MG63 (cell line): ENCODE measurements around the gene BCR. TPM values are rescaled to one million over a fixed set of nuclear protein-coding genes. Genes with fewer than 3 reads are reported as not detected.

ENCODE experiments used
- DNase-seq: peaks from one replicate; pipeline ENCODE4 v3.0.0-alpha.2; 2020
- H3K27me3 ChIP-seq: fragments of 250-450 bp; sonication (Bioruptor Pico); 2 replicates; pipeline ENCODE4 v1.5.1; 2020; ENCODE audit warnings: mild to moderate bottlenecking, moderate library complexity
- H3K36me3 ChIP-seq: fragments of 250-450 bp; sonication (Bioruptor Pico); 2 replicates; pipeline ENCODE4 v1.5.1; 2020; ENCODE audit warnings: mild to moderate bottlenecking, moderate library complexity
- H3K4me3 ChIP-seq: fragments of 250-450 bp; sonication (Bioruptor Pico); 2 replicates; pipeline ENCODE4 v1.5.1; 2020; ENCODE audit warnings: mild to moderate bottlenecking, moderate library complexity
- H3K9me3 ChIP-seq: fragments of 250-450 bp; sonication (Bioruptor Pico); 2 replicates; pipeline ENCODE4 v1.5.1; 2020; ENCODE audit warnings: mild to moderate bottlenecking, moderate library complexity
- total RNA-seq: library from RNA; depleted of rRNA; stranded (reverse); fragments of >200 nt; shearing (Covaris generic); gene quantifications from 2 replicates; pipeline ENCODE4 v1.2.3, GENCODE V29; 2014; ENCODE audit warnings: low replicate concordance

BCR gene
- total RNA-seq, 1 experiment from 2014 or later = 17.3 TPM

DNA sequence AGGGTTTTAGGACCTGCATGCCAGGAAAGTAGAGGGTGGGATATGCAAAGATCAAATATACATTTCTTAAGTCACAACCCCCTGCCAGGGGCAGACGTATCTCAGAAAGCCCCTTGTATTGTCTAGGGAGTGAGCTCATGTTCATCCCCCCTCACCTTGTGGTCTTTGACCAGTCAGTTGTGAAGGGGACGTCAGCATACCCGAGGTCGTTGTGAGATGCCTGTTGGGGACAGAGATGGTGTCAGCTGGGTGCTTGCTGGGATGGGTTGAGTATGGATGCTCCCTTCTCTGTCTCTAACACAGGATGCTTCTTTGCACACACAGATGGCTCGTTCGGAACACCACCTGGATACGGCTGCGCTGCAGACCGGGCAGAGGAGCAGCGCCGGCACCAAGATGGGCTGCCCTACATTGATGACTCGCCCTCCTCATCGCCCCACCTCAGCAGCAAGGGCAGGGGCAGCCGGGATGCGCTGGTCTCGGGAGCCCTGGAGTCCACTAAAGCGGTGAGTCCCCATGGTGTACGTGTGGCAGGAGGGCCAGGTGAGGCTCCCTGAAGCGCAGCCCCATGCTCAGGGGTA, 73.3 kb downstream of the BCR start:
- DNase-seq = no peak
- no peaks in the 10 kb centered on the region for H3K27me3 ChIP-seq
- no peaks in the 10 kb centered on the region; the same call in 1 of the 2 replicates for H3K36me3 ChIP-seq
- H3K4me3 ChIP-seq = no peak overlapping the region
- no peaks in the 10 kb centered on the region for H3K9me3 ChIP-seq

DNA sequence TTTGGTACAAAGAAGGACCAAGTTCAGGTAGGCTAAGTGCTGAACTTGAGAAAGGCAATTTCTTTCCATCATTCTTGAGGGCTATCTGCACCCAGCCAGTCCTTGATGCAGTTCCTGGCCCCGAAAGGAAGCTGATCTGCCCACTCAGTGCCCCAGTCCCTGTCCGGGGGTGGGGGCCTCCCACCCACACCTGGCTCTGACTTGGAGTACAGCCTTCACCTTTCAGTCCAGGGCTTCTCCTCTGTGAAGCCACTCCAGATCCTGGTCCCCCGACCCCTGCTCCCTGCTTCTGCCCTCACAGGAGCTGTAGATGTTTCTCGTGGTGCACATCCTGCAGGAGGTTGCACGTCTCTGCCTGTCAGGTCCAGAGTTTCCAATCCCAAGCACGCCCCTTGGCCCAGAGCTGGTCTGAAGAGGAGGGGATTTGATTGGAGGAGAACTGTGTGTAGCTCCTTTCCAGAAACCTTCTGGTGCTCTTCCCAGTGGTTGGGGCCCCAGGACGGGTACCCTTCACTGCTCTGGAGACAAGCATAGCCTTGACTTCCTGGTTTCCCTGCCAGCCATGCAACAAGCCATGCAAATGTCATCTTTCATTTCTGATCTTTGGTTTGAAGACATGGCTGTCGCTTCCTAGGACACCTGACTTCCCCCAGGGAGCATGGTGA, 75.3 kb downstream of the BCR start:
- no peak for DNase-seq
- H3K4me3 ChIP-seq = no peak overlapping the region
- H3K27me3 ChIP-seq = no peaks in the 10 kb centered on the region
- no peaks in the 10 kb centered on the region for H3K9me3 ChIP-seq
- no peaks in the 10 kb centered on the region; the same call in 1 of the 2 replicates for H3K36me3 ChIP-seq

DNA sequence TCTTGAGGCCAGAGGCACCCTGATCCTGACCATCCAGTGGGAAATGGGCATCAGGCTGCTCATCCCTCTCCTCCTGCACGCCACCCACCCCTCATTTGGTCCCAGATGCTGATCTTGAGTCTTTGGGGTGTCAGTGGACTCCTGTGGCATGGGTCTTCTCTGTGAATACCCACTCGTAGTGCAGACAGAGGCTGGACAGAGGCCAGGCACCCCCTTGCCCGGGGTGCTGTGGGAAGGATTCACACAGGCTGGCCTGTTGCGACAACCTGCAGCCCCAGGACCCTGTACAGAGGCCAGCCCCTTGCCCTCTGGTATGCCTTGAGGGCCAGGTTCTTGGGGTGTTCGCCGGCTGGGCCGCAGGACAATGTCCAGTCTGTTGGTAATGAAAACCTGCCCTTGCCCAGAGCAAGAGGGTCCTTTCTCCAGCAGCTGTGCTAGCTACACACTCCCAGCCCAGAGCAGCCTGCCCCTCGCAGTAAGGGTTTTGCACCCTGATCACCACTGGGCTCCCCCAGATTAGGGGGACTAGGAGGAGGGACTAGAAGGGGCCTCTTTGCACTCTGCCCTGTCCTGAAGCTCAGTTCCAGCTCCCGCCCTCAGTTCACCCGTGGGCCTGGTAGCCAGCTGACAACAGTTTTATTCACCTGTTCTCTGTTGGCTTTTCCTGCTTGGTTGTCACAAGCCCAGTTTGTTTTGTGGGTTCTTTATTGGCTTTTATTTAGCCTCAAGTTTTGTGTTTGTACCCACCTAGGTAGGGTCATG, 76.0 kb downstream of the BCR start:
- no peaks in the 10 kb centered on the region; the same call in 1 of the 2 replicates for H3K36me3 ChIP-seq
- no peaks in the 10 kb centered on the region for H3K27me3 ChIP-seq
- no peak for DNase-seq
- H3K4me3 ChIP-seq = no peak overlapping the region
- H3K9me3 ChIP-seq = no peaks in the 10 kb centered on the region

DNA sequence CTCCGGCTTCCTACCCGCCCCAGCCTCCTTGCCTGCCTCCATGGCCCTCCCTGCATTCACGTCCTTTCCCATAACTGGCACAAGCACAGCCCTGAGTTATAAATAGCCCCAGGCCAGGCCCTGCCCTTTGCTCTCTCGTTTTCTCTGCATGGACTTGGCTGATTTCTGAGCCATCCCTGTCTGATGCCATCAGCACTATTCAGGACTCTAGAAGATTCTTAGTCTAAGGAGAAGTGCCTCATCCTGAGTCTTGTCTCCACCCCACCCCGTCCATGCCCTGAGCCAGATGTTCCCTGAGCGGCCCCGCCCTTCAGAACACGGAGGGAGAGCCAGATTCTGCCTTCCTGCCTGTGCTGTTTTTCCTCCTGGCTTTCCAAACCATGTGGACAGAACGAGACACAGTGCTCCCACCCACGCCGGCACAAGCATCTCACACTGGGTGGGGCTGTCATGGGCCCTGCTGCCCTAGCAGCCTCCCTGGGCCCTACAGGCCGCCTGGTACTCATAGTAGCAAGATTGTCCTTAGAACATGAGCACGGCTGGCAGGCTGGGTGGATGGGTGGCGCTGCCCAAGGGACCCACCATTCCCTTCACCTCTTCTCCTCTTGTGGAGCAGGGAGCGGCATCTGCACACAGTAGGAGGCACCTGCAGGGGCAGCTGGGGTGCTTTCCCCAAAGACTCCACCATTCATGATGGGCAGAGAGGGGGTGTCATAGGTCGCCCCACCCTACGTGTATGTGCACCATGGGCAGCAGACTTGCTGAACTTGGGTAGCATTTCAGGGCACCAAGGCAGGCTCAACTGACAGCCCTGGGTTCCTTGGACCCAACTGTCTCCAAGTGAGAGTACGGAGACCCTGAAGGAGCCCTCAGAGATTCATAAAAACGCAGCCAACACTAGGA, 76.9 kb downstream of the BCR start:
- Histone ChIP-seq H3K4me3 (no peak overlapping the region), H3K36me3 (no peaks in the 10 kb centered on the region; the same call in 1 of the 2 replicates), H3K9me3 (no peaks in the 10 kb centered on the region), H3K27me3 (no peaks in the 10 kb centered on the region)
- DNase-seq = peak; percentile 35

DNA sequence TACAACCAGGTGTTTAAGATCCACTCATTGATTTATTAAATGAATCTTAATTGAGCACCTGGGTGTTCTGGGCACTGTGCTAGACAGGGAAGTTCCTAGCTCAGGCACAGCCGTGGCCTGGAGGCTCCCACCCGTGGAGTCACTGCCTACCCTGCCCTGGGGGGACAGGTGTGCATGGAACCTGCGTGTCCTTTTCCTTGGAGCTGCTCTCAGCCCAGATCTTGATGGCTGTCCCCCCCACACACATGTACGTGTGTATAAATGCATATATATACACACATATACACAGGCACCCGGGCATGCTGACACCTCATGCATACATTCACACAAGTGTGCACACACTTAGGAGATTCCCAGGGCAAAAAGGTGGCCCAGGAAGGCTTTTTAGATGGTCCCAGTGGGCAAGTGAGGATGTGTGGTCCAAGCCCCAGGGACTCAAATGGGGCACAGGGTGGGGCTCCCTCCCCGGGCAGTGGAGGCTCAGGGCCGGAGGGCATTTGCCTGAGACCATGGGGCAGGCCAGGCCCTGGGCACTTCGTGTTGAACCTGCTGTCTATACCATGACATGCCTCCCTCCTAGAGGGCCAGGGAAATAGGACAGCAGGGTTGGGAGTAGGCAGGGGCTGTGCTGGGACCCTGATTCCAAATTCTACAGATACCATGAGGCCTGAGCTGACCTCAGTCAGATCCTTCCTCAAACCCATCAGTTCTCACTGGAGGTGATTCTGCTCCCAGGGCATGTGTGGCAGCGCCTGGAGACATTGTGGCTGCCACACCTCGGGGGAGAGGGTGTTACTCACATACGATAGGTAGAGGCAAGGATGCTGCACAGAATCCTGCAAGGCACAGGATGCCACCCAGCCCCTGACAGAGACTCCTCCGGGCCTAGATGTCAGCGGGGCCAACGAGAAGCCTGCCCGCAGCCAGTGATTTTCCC, 77.8 kb downstream of the BCR start:
- Histone ChIP-seq H3K4me3 (no peak overlapping the region), H3K27me3 (no peaks in the 10 kb centered on the region), H3K36me3 (no peaks in the 10 kb centered on the region; the same call in 1 of the 2 replicates), H3K9me3 (no peaks in the 10 kb centered on the region)
- DNase-seq = no peak

DNA sequence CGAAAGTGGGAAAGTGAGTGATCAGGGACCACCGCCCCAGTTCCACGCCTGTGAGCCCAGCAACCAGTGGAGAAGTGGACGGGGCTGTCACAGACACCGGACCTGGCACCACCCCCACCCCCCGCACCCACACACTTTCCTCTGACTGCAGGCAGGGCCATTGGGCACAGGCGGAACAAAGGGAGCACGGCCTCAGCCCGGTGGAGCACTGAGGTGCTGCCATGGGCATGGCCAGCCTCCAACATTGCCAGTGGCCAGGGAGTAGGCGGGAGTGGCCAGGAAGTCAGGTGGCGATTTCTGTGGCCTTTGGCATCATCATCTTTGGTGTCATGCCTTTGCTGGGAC, 78.5 kb downstream of the BCR start:
- Histone ChIP-seq H3K4me3 (no peak overlapping the region), H3K36me3 (no peaks in the 10 kb centered on the region; the same call in 1 of the 2 replicates)
- no peak for DNase-seq

DNA sequence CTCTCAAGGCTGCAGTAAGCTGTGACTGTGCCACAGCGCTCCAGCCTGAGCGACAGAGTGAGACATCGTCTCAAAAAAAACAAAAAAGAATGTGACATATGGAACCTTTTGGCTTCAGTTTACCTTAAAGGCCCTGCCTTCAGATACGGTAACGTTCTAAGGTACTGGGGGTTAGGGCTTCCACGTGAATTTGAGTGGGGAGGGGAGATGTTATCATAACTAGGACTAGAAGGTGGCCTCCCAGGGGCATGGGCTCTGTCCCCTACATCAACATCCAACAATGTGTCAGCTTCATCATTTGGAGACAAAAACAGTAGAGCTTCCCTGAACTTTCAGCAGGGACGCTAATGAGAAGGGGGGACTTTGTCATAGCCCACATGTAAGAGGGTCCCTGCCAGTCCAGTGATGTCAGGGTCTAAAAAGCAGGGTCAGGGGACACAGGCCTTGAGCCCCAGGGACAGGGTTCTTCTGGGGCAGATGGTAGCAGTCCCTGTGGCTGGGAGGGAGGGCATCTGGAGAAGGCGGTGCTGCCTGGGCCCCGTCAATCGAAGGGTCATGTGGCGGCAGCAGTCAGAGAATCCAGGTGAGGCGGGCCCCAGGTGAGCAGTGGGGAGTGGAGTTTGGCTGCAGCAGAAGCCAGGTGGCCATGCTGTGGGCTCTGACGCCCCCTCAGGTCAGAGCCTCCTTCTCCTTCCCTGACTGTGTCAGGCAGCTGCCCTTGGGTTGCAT, 79.8 kb downstream of the BCR start:
- H3K9me3 ChIP-seq = no peaks in the 10 kb centered on the region
- no peaks in the 10 kb centered on the region; the same call in 1 of the 2 replicates for H3K36me3 ChIP-seq
- H3K4me3 ChIP-seq = no peak overlapping the region
- H3K27me3 ChIP-seq = no peaks in the 10 kb centered on the region
- DNase-seq = no peak

More for the DNA sequence above, 78.5 kb downstream of the BCR start:
- H3K27me3 ChIP-seq = no peaks in the 10 kb centered on the region
- H3K9me3 ChIP-seq = no peaks in the 10 kb centered on the region

DNA sequence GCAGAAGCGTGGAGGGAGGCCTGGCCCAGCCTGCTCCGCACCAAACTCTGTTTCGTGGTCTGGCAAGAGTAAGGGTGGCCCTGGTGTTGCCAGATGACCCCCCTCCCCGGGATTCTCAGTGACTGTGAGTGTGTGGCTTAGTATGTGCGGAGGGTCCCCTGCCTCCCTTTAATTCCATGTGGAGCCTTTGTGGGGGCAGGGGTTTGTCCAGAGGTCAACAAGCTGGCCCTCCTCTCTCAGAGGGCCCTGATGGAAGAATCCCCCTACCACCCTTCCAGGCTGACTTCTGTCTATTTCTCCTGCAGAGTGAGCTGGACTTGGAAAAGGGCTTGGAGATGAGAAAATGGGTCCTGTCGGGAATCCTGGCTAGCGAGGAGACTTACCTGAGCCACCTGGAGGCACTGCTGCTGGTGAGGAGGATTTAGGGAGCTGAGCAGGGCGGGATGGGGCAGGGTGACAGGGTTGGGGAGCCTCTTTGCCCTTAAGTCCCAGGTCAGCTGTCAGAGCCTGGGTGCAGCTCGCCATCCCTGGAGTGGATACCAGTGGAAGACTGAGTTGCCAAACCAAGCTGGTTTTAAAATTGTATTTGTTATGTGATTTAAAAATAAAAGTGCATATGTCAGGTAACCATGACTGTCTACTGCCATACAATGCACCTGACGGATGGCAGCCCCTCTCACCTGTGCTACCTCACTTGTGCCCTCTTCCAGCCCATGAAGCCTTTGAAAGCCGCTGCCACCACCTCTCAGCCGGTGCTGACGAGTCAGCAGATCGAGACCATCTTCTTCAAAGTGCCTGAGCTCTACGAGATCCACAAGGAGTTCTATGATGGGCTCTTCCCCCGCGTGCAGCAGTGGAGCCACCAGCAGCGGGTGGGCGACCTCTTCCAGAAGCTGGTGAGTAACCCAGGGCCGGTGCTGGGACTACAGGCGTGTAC, 80.6 kb downstream of the BCR start:
- no peak for DNase-seq
- Histone ChIP-seq H3K36me3 (no peaks in the 10 kb centered on the region; the same call in 1 of the 2 replicates), H3K27me3 (no peaks in the 10 kb centered on the region), H3K9me3 (no peaks in the 10 kb centered on the region), H3K4me3 (no peak overlapping the region)

DNA sequence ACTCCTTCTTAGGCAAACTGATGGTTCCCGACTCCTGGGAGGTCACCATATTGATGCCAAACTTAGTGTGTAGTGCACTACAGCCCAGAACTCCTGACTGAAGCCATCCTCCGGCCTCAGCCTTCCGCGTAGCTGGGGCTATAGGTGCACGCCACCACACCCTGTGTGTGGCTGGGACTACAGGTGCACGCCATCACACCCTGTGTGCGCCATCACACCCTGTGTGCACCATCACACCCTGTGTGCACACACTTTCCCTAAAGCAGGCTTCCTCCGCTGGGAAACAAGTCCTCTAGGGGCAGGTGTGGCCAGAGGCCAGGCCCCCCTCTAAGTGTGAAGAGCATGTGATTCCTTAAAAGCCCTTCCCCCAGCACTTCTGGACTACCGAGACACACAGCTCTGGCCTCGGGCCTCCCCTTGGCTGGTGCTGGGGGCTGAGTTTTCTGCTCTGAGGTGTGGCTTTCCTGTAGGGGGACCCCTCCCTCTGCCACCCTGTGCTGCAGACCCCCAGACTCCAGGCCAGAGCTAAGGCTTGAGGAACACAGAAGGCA, 81.7 kb downstream of the BCR start:
- Histone ChIP-seq H3K9me3 (no peaks in the 10 kb centered on the region), H3K4me3 (no peak overlapping the region), H3K27me3 (no peaks in the 10 kb centered on the region), H3K36me3 (no peaks in the 10 kb centered on the region; the same call in 1 of the 2 replicates)
- no peak for DNase-seq

DNA sequence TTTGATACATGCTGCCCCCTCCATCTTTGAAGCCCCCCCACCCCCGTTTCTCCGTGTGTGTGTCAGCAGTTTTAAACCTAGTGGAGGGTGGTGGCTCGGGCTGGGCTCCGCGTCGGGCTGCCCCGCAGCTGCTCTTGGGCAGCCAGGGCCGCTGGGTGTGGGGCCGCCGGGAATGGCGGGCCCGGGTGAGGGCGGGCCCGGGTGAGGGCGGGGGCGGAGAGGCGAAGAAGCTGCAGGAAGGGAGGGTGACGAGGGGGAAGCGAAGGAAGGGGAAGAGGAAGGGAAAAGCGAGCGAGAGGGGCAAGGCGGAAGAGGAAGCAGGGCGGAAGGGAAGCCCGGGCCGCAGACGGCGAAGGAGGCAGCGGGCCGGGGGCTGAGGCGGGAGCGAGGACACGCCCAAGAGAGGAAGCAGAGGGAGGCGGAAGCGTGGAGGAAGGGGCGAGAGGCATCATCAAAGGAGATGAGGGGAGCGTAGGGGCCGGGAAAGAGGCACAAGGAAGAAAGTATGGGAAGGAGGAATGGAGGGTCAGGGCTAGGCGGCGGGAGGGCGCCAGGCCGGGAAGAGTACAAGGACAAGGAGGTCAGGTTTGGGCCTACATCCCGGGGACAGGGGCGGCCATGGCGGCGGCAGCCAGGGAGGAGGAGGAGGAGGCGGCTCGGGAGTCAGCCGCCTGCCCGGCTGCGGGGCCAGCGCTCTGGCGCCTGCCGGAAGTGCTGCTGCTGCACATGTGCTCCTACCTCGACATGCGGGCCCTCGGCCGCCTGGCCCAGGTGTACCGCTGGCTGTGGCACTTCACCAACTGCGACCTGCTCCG, 82.4 kb downstream of the BCR start:
- no peak for DNase-seq
- H3K9me3 ChIP-seq = no peaks in the 10 kb centered on the region
- H3K36me3 ChIP-seq = no peaks in the 10 kb centered on the region; the same call in 1 of the 2 replicates
- H3K4me3 ChIP-seq = no peak overlapping the region
- H3K27me3 ChIP-seq = no peaks in the 10 kb centered on the region

DNA sequence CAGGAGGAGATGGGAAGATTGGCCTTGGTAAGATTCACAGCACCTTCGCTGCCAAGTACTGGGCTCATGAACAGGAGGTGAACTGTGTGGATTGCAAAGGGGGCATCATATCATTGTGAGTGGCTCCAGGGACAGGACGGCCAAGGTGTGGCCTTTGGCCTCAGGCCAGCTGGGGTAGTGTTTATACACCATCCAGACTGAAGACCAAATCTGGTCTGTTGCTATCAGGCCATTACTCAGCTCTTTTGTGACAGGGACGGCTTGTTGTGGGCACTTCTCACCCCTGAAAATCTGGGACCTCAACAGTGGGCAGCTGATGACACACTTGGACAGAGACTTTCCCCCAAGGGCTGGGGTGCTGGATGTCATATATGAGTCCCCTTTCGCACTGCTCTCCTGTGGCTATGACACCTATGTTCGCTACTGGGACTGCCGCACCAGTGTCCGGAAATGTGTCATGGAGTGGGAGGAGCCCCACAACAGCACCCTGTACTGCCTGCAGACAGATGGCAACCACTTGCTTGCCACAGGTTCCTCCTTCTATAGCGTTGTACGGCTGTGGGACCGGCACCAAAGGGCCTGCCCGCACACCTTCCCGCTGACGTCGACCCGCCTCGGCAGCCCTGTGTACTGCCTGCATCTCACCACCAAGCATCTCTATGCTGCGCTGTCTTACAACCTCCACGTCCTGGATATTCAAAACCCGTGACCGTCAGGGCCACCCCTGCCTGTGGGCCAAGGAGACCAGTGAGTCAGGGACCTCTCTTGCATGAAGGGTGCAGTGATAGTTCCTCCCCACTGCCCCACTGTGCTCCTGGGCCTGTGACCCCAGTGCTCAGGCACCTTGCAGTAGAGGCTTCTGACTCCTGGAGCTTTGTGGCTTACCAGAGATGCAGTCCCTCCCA, 83.6 kb downstream of the BCR start:
- Histone ChIP-seq H3K9me3 (no peaks in the 10 kb centered on the region), H3K4me3 (no peak overlapping the region), H3K36me3 (no peaks in the 10 kb centered on the region; the same call in 1 of the 2 replicates), H3K27me3 (no peaks in the 10 kb centered on the region)
- DNase-seq = no peak

DNA sequence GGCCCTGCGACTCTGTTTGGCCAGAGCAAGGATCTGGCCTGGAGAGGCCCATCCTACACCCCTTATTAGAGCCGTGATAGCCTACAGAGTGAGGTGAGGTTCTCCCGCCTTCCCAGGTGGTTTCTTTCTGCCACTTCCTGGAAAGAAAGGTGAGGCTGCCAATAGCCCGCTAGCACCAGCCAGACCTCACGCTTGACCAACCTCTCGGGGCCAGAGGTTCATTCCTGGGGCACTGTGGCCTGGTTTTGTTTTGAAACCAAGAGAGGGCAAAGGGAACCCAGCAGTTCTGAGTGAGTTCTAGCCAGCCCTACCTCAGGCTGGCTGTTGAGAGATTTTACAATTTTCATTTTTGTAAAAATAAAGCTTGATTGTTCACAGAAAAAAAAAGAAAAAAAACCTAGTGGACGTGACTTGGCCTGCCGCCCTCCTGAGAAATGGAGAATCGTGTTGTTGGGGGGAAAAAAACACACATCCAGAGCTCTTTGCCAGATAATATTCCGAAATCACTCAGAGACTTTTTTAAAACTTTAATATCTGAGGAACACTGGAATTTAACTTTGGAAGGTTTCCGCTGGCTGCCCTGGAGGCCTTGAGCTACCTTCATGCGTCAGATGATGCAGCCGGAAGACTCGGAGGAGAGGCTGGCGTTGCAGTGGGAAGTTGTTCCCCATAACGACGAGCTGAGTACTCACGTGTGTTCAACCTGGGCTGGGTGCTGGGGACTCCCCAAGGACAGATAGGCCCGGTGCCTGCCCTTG, 84.5 kb downstream of the BCR start:
- DNase-seq = no peak
- Histone ChIP-seq H3K36me3 (no peaks in the 10 kb centered on the region; the same call in 1 of the 2 replicates), H3K4me3 (no peak overlapping the region)

More for the DNA sequence above, 84.5 kb downstream of the BCR start:
- Histone ChIP-seq H3K9me3 (no peaks in the 10 kb centered on the region), H3K27me3 (no peaks in the 10 kb centered on the region)
